B cell (primary cell): ENCODE data around the gene PIP5KL1. TPM values are rescaled to one million over a fixed set of nuclear protein-coding genes. Genes with fewer than 3 reads are reported as not detected.

Experiments
- ATAC-seq: fragments of 200-7000 bp; cut with Tn5 transposase; one replicate; pipeline ENCODE4 v1.10.0; 2021; ENCODE audit warnings: low read depth, mild to moderate bottlenecking, moderate number of reproducible peaks, moderate library complexity
- CTCF ChIA-PET: fragments of 350-600 bp; sonication (Branson Sonifier 250); formaldehyde crosslinking; loops from one replicate; lab custom pipeline; 2021; ENCODE audit warnings: antibody characterized with exemption, inconsistent platforms; lab: Charles Lee
- POLR2A ChIA-PET: fragments of 350-600 bp; sonication (Branson Sonifier 250); formaldehyde crosslinking; loops from one replicate; lab custom pipeline; 2021; ENCODE audit warnings: antibody characterized with exemption; lab: Charles Lee
- DNase-seq: peaks from one replicate; pipeline ENCODE4 v3.0.0; 2013
- H2AFZ ChIP-seq: 2 replicates; pipeline ENCODE4 v1.6.1; 2012; ENCODE audit warnings: mild to moderate bottlenecking, low read depth, low read length; ENCODE audit not compliant: insufficient read depth, poor library complexity, severe bottlenecking
- H3K27ac ChIP-seq, 2 donors: 1 replicate in 1 of 2; 2 replicates in 1 of 2; pipeline ENCODE4 v1.5.1; 2012 to 2013; ENCODE audit warnings: low read length in 2 of 2, mild to moderate bottlenecking in 2 of 2, moderate library complexity in 1 of 2
- H3K27me3 ChIP-seq, 4 experiments: fragments of 200-600 bp in 1 of 4; sonication (generic) in 1 of 4; replicated peaks in 1 of 4; 1 replicate in 2 of 4; 2 replicates in 2 of 4; pipeline versions ENCODE4 v1.6.1 to v1.7.0; 2013 to 2016; ENCODE audit warnings: low read length in 3 of 4, mild to moderate bottlenecking in 2 of 4, mixed read lengths in 1 of 4, moderate library complexity in 1 of 4; ENCODE audit not compliant: insufficient read depth in 4 of 4, control insufficient read depth in 3 of 4; ENCODE audit errors: control extremely low read depth in 1 of 4
- H3K36me3 ChIP-seq, 2 experiments: replicated peaks in 1 of 2; 1 replicate in 1 of 2; 2 replicates in 1 of 2; pipeline versions ENCODE4 v1.6.1 to v1.7.1; 2013; ENCODE audit warnings: low read length in 1 of 2; ENCODE audit not compliant: insufficient read depth in 2 of 2, control insufficient read depth in 1 of 2; ENCODE audit errors: control extremely low read depth in 1 of 2, extremely low read depth in 1 of 2
- H3K4me1 ChIP-seq, 2 donors: fragments of 200-600 bp in 1 of 2; sonication (generic) in 1 of 2; 1 replicate in 1 of 2; 2 replicates in 1 of 2; pipeline versions ENCODE4 v1.5.1 to v1.6.1; 2013 to 2017; ENCODE audit warnings: low read length in 2 of 2; ENCODE audit not compliant: control insufficient read depth in 2 of 2, insufficient read depth in 2 of 2
- H3K4me2 ChIP-seq: replicated peaks from 2 replicates; pipeline ENCODE3; 2012; ENCODE audit warnings: mild to moderate bottlenecking, low read depth, low read length; ENCODE audit not compliant: poor library complexity, severe bottlenecking
- H3K4me3 ChIP-seq, 5 experiments: fragments of 200-600 bp in 1 of 5; sonication (generic) in 1 of 5; 1 replicate in 3 of 5; 2 replicates in 2 of 5; pipeline versions ENCODE4 v1.5.1 to v1.7.0; 2011 to 2016; ENCODE audit warnings: low read length in 4 of 5, mild to moderate bottlenecking in 4 of 5, low read depth in 2 of 5, control low read depth in 1 of 5, moderate library complexity in 1 of 5; ENCODE audit not compliant: insufficient read depth in 1 of 5; ENCODE audit errors: control extremely low read depth in 1 of 5, extremely low read depth in 1 of 5
- H3K79me2 ChIP-seq: fragments of 200-600 bp; sonication (generic); one replicate; pipeline ENCODE4 v1.6.0; 2016; ENCODE audit warnings: low read length; ENCODE audit not compliant: control insufficient read depth, insufficient read depth
- H3K9ac ChIP-seq: fragments of 200-600 bp; sonication (generic); 2 replicates; pipeline ENCODE4 v1.6.1; 2017; ENCODE audit warnings: mild to moderate bottlenecking, low read length, moderate library complexity
- H3K9me3 ChIP-seq, 3 donors: one replicate each; pipeline versions ENCODE4 v1.6.1 to v1.7.1; 2013; ENCODE audit warnings: low read length in 2 of 3; ENCODE audit not compliant: control insufficient read depth in 2 of 3, insufficient read depth in 1 of 3; ENCODE audit errors: control extremely low read depth in 1 of 3
- H4K20me1 ChIP-seq: 2 replicates; pipeline ENCODE4 v1.6.0; 2012; ENCODE audit warnings: mild to moderate bottlenecking, low read length; ENCODE audit not compliant: insufficient read depth, control insufficient read depth, poor library complexity, severe bottlenecking
- H3K27ac Mint-ChIP-seq: one replicate; pipeline ENCODE4 v1.8.0; 2021; ENCODE audit warnings: mixed read lengths
- H3K27me3 Mint-ChIP-seq: one replicate; pipeline ENCODE4 v1.8.0; 2021; ENCODE audit warnings: mixed read lengths
- H3K4me1 Mint-ChIP-seq: one replicate; pipeline ENCODE4 v1.8.0; 2021; ENCODE audit warnings: mixed read lengths
- H3K4me3 Mint-ChIP-seq: one replicate; pipeline ENCODE4 v1.8.0; 2021; ENCODE audit warnings: mixed read lengths
- H3K9me3 Mint-ChIP-seq: one replicate; pipeline ENCODE4 v1.8.0; 2022; ENCODE audit warnings: mixed read lengths; ENCODE audit not compliant: insufficient read depth
- CTCF ChIP-seq: fragments of 200-600 bp; IDR thresholded peaks from one replicate; pipeline ENCODE4 v1.8.0; 2022; ENCODE audit warnings: antibody characterized with exemption, mild to moderate bottlenecking
- EZH2 ChIP-seq: IDR thresholded peaks from 2 replicates; pipeline ENCODE4 v1.6.1; 2012; ENCODE audit warnings: borderline replicate concordance, low read depth, mild to moderate bottlenecking, moderate library complexity, low read length; ENCODE audit not compliant: insufficient read depth, poor library complexity, severe bottlenecking
- WGBS: methylation state at CpG from one replicate; pipeline ENCODE4 v1.1.5; 2013; ENCODE audit warnings: missing lambda C conversion rate; ENCODE audit not compliant: insufficient coverage; 5-methylcytosine and 5-hydroxymethylcytosine counted together
- intact Hi-C: fragments of 100-400 bp; cut with micrococcal nuclease; formaldehyde crosslinking; loops from one replicate; pipeline ENCODE4 v1.10.0; 2022
- polyA plus RNA-seq: library from polyadenylated mRNA; depleted of rRNA; stranded (reverse); fragments of >200 nt; gene quantifications from 2 replicates; pipeline ENCODE4 v1.2.3, GENCODE V29; 2012
- total RNA-seq, 2 donors: library from RNA; stranded (reverse); fragments of 120-200 nt in 1 of 2; gene quantifications; 1 replicate in 1 of 2; 2 replicates in 1 of 2; pipeline versions ENCODE4 v1.2.3 to v1.2.4, GENCODE V29; 2013 to 2022

PIP5KL1 gene
- total and polyA plus RNA-seq, 2 donors (not counting 1 experiment from before 2014, with no cell fraction given) = 0.75 to 1.4 TPM

DNA sequence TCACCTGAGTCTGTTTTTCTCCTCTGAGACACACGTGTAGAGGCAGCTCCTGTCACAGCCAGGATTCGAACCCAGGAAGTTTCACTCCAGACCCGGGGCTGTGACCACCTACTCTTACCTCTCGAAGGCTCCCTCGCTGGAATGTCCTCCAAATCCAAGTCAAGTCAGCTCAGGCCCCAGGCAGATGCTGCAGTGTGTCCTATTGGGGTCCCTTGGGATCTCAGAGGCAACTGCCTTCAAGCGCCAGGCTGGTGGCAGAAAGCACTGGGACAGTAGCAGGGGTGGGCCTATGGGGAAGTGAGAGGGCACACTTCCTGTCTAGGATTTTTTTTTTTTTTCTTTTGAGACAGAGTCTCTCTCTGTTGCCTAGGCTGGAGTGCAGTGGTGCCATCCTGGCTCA lies 13.0 kb downstream of the PIP5KL1 start:
- Histone ChIP-seq H3K36me3 (peaks cover 0 to 17% of the 10 kb centered on the region in 2 experiments), H2AFZ (no peak overlapping the region), H3K79me2 (peaks cover 67% of the 10 kb centered on the region), H3K9me3 (no peaks in the 10 kb centered on the region), H3K27me3 (peaks cover 0 to 3% (median 0%) of the 10 kb centered on the region in 4 experiments), H3K27ac (peak overlapping the region; percentile 81 to 86), H3K4me2 (peak overlapping the region; percentile 100), H3K9ac (peak overlapping the region; percentile 66), H3K4me1 (peaks cover 46 to 73% of the 10 kb centered on the region in 2 donors), H3K4me3 (peak overlapping the region in 4 of 5 experiments; percentile 41 to 99 (median 56)), H4K20me1 (no peaks in the 10 kb centered on the region)
- WGBS = 11% methylated on average over 6 of the region's 6 CpGs
- peaks cover 64% of the 10 kb centered on the region for H3K4me1 Mint-ChIP-seq
- H3K4me3 Mint-ChIP-seq = peak overlapping the region; percentile 94
- H3K27ac Mint-ChIP-seq = peak overlapping the region; percentile 95
- TF ChIP-seq EZH2 = no peak
- no peak for TF ChIP-seq CTCF
- intact Hi-C loops = loop anchor here (1.0 to 5.0 kb wide), 11 partner anchors 11 to 693 kb away; partner anchors contain the start of genes FPGS, PIP5KL1, ST6GALNAC6 and STXBP1
- peak; percentile 57 for ATAC-seq
- POLR2A ChIA-PET = interaction anchor here (0.7 to 6.4 kb wide), 8 partner anchors 10 to 186 kb away, joined by 3 to 228 read pairs (median 5); partner anchors contain the start of genes ENG, ST6GALNAC6 and TOR2A
- H3K27me3 Mint-ChIP-seq = no peaks in the 10 kb centered on the region
- H3K9me3 Mint-ChIP-seq = no peaks in the 10 kb centered on the region
- CTCF ChIA-PET = interaction anchor here (0.6 to 17.3 kb wide), 10 partner anchors 13 to 183 kb away, joined by 3 to 237 read pairs (median 5); partner anchors contain the start of genes CDK9 and TOR2A
- peak; percentile 92 for DNase-seq
